GM12878 (cell line): ENCODE data around the gene FBXL19. TPM values are rescaled to one million over a fixed set of nuclear protein-coding genes. Genes with fewer than 3 reads are reported as not detected.

Experiments used
- BHLHE40 ChIP-seq, 2 experiments: fragments of 450-650 bp in 1 of 2; IDR thresholded peaks; 2 replicates each; pipeline ENCODE4 v1.6.1; 2011 to 2017; ENCODE audit warnings: low read depth in 2 of 2, borderline replicate concordance in 1 of 2, improper control_type of control experiment in 1 of 2, low read length in 1 of 2, mild to moderate bottlenecking in 1 of 2
- CHD2 ChIP-seq: IDR thresholded peaks from 2 replicates; pipeline ENCODE4 v1.6.1; 2011; ENCODE audit warnings: low read depth, low read length, improper control_type of control experiment, borderline replicate concordance
- FOXK2 ChIP-seq: fragments of 450-650 bp; IDR thresholded peaks from 2 replicates; pipeline ENCODE4 v1.6.1; 2017; ENCODE audit warnings: mild to moderate bottlenecking, moderate library complexity
- HDAC6 ChIP-seq: fragments of 200-600 bp; sonication (generic); IDR thresholded peaks from one replicate; pipeline ENCODE4 v1.8.0; 2017; ENCODE audit warnings: antibody characterized with exemption; ENCODE audit not compliant: unreplicated experiment
- HDGF ChIP-seq: fragments of 450-650 bp; IDR thresholded peaks from 2 replicates; pipeline ENCODE4 v1.6.1; 2016; ENCODE audit warnings: antibody characterized with exemption
- IKZF2 ChIP-seq, 2 experiments: fragments of 450-650 bp; IDR thresholded peaks; 2 replicates each; pipeline ENCODE4 v1.6.1; 2017; ENCODE audit warnings: mild to moderate bottlenecking in 2 of 2, moderate library complexity in 2 of 2
- SIN3A ChIP-seq: IDR thresholded peaks from 2 replicates; pipeline ENCODE4 v1.6.1; 2012; ENCODE audit warnings: low read depth, low read length, improper control_type of control experiment
- SIX5 ChIP-seq: IDR thresholded peaks from 2 replicates; pipeline ENCODE4 v1.6.1; 2011; ENCODE audit warnings: mild to moderate bottlenecking, low read depth, low read length, moderate library complexity; ENCODE audit not compliant: severe bottlenecking
- SMAD1 ChIP-seq: fragments of 450-650 bp; IDR thresholded peaks from 2 replicates; pipeline ENCODE4 v1.6.1; 2018; ENCODE audit warnings: mild to moderate bottlenecking, low read depth; ENCODE audit not compliant: partially characterized antibody
- SMC3 ChIP-seq: IDR thresholded peaks from 2 replicates; pipeline ENCODE4 v1.6.1; 2011; ENCODE audit warnings: low read length, improper control_type of control experiment, borderline replicate concordance
- STAT1 ChIP-seq: fragments of 450-650 bp; conservative IDR thresholded peaks from 2 replicates; pipeline ENCODE4 v1.6.1; 2014; ENCODE audit warnings: antibody characterized with exemption, mild to moderate bottlenecking
- SUPT20H ChIP-seq: IDR thresholded peaks from 2 replicates; pipeline ENCODE4 v1.6.1; 2011; ENCODE audit warnings: low read depth, mild to moderate bottlenecking, low read length, moderate library complexity, borderline replicate concordance; ENCODE audit not compliant: control insufficient read depth
- TARDBP ChIP-seq: IDR thresholded peaks from 2 replicates; pipeline ENCODE4 v1.6.1; 2016; ENCODE audit warnings: borderline replicate concordance
- TCF3 ChIP-seq: IDR thresholded peaks from 2 replicates; pipeline ENCODE4 v1.6.1; 2012; ENCODE audit warnings: low read depth, mild to moderate bottlenecking, low read length, borderline replicate concordance; ENCODE audit not compliant: insufficient read depth
- ZNF24 ChIP-seq: fragments of 450-650 bp; IDR thresholded peaks from 2 replicates; pipeline ENCODE4 v1.6.1; 2017; ENCODE audit warnings: antibody characterized with exemption, mild to moderate bottlenecking
- polyA plus RNA-seq, 11 experiments: library from polyadenylated mRNA; depleted of rRNA in 4 of 11; unstranded in 6 of 11; stranded (reverse) in 5 of 11; fragments of >200 nt; fragmentation: Nextera tagmentation in 4 of 11; fragmentation: Illumina TruSeq in 1 of 11; extraction: Ambion mirVana in 4 of 11; extraction: Trizol in 1 of 11; gene quantifications; 1 replicate in 1 of 11; 2 replicates in 10 of 11; pipeline versions ENCODE4 v1.2.1 to v1.2.3, GENCODE V29; 2011 to 2016; ENCODE audit warnings: inconsistent platforms in 2 of 11, missing spikeins in 2 of 11, low read depth in 1 of 11
- total RNA-seq, 4 experiments: library from RNA; depleted of rRNA in 3 of 4; stranded (reverse); fragments of >200 nt in 3 of 4; fragmentation: Illumina TruSeq in 1 of 4; extraction: Trizol in 1 of 4; gene quantifications; 2 replicates each; pipeline versions ENCODE4 v1.2.1 to v1.2.3, GENCODE V29; 2013 to 2021
- TF ChIP-seq, protein P1 (sequence below): IDR thresholded peaks from 2 replicates; pipeline ENCODE4 v1.6.1; 2012; ENCODE audit warnings: low read length, inconsistent platforms
- TF ChIP-seq, protein P2 (sequence below): IDR thresholded peaks from 2 replicates; pipeline ENCODE4 v1.6.1; 2012; ENCODE audit warnings: low read depth, low read length, improper control_type of control experiment
- TF ChIP-seq, protein P3 (sequence below), 3 experiments: IDR thresholded peaks in 2 of 3; conservative IDR thresholded peaks in 1 of 3; 2 replicates each; pipeline ENCODE4 v1.5.1; 2011; ENCODE audit warnings: low read depth in 3 of 3, low read length in 3 of 3, mild to moderate bottlenecking in 3 of 3, control low read depth in 2 of 3, moderate library complexity in 2 of 3, inconsistent platforms in 1 of 3, mixed read lengths in 1 of 3; ENCODE audit not compliant: control insufficient read depth in 2 of 3, insufficient read depth in 1 of 3; ENCODE audit errors: extremely low read depth in 1 of 3
- TF ChIP-seq, protein P4 (sequence below): IDR thresholded peaks from 2 replicates; pipeline ENCODE4 v1.6.1; 2012; ENCODE audit warnings: improper control_type of control experiment, low read depth, low read length; ENCODE audit not compliant: insufficient replicate concordance

The FBXL19 gene
- total and polyA plus RNA-seq, 10 of the 15 experiments (the other 5 are each of a cell fraction or from before 2014, with no cell fraction given): 0.02 to 32.1 (median 6.8) TPM; not detected in 1

DNA sequence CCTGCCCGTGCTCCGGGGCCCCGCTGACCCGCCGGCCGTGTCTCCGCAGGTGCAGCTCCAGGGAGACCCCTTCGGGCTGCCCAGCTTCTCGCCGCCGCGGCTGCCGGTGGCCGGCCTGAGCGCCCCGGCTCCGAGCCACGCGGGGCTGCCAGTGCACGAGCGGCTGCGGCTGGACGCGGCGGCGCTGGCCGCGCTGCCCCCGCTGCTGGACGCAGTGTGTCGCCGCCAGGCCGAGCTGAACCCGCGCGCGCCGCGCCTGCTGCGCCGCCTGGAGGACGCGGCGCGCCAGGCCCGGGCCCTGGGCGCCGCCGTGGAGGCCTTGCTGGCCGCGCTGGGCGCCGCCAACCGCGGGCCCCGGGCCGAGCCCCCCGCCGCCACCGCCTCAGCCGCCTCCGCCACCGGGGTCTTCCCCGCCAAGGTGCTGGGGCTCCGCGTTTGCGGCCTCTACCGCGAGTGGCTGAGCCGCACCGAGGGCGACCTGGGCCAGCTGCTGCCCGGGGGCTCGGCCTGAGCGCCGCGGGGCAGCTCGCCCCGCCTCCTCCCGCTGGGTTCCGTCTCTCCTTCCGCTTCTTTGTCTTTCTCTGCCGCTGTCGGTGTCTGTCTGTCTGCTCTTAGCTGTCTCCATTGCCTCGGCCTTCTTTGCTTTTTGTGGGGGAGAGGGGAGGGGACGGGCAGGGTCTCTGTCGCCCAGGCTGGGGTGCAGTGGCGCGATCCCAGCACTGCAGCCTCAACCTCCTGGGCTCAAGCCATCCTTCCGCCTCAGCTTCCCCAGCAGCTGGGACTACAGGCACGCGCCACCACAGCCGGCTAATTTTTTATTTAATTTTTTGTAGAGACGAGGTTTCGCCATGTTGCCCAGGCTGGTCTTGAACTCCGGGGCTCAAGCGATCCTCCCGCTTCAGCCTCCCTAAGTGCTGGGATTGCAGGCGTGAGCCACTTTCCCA lies 21.1 kb upstream of the FBXL19 start (continued):
- TF ChIP-seq, protein P1, sequence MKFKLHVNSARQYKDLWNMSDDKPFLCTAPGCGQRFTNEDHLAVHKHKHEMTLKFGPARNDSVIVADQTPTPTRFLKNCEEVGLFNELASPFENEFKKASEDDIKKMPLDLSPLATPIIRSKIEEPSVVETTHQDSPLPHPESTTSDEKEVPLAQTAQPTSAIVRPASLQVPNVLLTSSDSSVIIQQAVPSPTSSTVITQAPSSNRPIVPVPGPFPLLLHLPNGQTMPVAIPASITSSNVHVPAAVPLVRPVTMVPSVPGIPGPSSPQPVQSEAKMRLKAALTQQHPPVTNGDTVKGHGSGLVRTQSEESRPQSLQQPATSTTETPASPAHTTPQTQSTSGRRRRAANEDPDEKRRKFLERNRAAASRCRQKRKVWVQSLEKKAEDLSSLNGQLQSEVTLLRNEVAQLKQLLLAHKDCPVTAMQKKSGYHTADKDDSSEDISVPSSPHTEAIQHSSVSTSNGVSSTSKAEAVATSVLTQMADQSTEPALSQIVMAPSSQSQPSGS: no peak
- peak; percentile 42; the same call in 1 of the 2 replicates for TF ChIP-seq SIN3A
- TF ChIP-seq HDAC6: no peak
- TF ChIP-seq, protein P2, sequence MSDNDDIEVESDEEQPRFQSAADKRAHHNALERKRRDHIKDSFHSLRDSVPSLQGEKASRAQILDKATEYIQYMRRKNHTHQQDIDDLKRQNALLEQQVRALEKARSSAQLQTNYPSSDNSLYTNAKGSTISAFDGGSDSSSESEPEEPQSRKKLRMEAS: no peak
- TF ChIP-seq, protein P3, sequence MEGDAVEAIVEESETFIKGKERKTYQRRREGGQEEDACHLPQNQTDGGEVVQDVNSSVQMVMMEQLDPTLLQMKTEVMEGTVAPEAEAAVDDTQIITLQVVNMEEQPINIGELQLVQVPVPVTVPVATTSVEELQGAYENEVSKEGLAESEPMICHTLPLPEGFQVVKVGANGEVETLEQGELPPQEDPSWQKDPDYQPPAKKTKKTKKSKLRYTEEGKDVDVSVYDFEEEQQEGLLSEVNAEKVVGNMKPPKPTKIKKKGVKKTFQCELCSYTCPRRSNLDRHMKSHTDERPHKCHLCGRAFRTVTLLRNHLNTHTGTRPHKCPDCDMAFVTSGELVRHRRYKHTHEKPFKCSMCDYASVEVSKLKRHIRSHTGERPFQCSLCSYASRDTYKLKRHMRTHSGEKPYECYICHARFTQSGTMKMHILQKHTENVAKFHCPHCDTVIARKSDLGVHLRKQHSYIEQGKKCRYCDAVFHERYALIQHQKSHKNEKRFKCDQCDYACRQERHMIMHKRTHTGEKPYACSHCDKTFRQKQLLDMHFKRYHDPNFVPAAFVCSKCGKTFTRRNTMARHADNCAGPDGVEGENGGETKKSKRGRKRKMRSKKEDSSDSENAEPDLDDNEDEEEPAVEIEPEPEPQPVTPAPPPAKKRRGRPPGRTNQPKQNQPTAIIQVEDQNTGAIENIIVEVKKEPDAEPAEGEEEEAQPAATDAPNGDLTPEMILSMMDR (IDR thresholded peaks at IDR 0.05 in 2 of 3, conservative IDR thresholded peaks at IDR 0.05 in 1 of 3; ENCODE audit: control insufficient read depth in 2 of 3, extremely low read depth in 1 of 3, insufficient read depth in 1 of 3, low read depth in 3 of 3, low read length in 3 of 3): peak; percentile 14 to 59 (median 37); a peak in 3 of 6 replicates
- TF ChIP-seq, protein P4, sequence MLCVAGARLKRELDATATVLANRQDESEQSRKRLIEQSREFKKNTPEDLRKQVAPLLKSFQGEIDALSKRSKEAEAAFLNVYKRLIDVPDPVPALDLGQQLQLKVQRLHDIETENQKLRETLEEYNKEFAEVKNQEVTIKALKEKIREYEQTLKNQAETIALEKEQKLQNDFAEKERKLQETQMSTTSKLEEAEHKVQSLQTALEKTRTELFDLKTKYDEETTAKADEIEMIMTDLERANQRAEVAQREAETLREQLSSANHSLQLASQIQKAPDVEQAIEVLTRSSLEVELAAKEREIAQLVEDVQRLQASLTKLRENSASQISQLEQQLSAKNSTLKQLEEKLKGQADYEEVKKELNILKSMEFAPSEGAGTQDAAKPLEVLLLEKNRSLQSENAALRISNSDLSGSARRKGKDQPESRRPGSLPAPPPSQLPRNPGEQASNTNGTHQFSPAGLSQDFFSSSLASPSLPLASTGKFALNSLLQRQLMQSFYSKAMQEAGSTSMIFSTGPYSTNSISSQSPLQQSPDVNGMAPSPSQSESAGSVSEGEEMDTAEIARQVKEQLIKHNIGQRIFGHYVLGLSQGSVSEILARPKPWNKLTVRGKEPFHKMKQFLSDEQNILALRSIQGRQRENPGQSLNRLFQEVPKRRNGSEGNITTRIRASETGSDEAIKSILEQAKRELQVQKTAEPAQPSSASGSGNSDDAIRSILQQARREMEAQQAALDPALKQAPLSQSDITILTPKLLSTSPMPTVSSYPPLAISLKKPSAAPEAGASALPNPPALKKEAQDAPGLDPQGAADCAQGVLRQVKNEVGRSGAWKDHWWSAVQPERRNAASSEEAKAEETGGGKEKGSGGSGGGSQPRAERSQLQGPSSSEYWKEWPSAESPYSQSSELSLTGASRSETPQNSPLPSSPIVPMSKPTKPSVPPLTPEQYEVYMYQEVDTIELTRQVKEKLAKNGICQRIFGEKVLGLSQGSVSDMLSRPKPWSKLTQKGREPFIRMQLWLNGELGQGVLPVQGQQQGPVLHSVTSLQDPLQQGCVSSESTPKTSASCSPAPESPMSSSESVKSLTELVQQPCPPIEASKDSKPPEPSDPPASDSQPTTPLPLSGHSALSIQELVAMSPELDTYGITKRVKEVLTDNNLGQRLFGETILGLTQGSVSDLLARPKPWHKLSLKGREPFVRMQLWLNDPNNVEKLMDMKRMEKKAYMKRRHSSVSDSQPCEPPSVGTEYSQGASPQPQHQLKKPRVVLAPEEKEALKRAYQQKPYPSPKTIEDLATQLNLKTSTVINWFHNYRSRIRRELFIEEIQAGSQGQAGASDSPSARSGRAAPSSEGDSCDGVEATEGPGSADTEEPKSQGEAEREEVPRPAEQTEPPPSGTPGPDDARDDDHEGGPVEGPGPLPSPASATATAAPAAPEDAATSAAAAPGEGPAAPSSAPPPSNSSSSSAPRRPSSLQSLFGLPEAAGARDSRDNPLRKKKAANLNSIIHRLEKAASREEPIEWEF: no peak
- peak; percentile 10 to 91; a peak in 2 of 4 replicates for TF ChIP-seq BHLHE40 (IDR thresholded peaks at IDR 0.05; ENCODE audit: borderline replicate concordance in 1 of 2, low read depth in 2 of 2, low read length in 1 of 2)
- no peak for TF ChIP-seq FOXK2
- no peak for TF ChIP-seq CHD2
- TF ChIP-seq STAT1: no peak
- TF ChIP-seq SIX5: no peak
- no peak for TF ChIP-seq ZNF24
- TF ChIP-seq TCF3: 0 out of 2 replicates have a peak, but pooled peaks have one; percentile 62
- TF ChIP-seq HDGF: peak; percentile 59; the same call in 1 of the 2 replicates
- TF ChIP-seq SMC3: peak; percentile 19; the same call in 1 of the 2 replicates
- no peak for TF ChIP-seq SMAD1
- TF ChIP-seq TARDBP: no peak
- TF ChIP-seq IKZF2 (IDR thresholded peaks at IDR 0.05): no peak
- no peak for TF ChIP-seq SUPT20H
